ENCODE results near the gene JMJD8.

DNA sequence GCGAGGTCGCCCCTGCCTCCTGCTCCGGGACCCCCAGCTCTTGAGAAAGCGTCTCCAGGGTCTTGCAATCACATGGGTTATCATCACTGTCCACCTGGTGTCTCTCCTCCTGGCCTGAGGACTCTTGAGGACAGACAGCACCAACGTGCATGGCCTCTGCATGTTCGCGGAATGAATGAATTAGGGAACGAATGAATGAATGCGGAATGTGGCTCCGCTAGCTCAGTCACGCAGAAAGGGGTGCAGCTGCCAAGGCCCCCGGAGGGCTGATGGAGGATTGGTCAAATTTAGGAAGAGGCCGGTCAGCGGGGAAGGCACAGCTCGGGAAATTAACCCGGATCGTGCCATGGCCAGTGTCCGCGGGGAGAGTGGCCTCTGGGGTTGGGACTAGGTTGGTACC lies 18.2 kb upstream of the JMJD8 start:
- TF ChIP-seq, protein P1, sequence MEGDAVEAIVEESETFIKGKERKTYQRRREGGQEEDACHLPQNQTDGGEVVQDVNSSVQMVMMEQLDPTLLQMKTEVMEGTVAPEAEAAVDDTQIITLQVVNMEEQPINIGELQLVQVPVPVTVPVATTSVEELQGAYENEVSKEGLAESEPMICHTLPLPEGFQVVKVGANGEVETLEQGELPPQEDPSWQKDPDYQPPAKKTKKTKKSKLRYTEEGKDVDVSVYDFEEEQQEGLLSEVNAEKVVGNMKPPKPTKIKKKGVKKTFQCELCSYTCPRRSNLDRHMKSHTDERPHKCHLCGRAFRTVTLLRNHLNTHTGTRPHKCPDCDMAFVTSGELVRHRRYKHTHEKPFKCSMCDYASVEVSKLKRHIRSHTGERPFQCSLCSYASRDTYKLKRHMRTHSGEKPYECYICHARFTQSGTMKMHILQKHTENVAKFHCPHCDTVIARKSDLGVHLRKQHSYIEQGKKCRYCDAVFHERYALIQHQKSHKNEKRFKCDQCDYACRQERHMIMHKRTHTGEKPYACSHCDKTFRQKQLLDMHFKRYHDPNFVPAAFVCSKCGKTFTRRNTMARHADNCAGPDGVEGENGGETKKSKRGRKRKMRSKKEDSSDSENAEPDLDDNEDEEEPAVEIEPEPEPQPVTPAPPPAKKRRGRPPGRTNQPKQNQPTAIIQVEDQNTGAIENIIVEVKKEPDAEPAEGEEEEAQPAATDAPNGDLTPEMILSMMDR (IDR thresholded peaks at IDR 0.05) = no peak
- TF ChIP-seq ZFX (IDR thresholded peaks at IDR 0.05; ENCODE audit: borderline replicate concordance) = no peak
